SK-N-SH treated with all-trans-retinoic acid at 6 μM for 48 hours (cell line): Measurements from ENCODE around the gene PRKCB.

ENCODE experiments used
- ATAC-seq: fragments of 200-7000 bp; cut with Tn5 transposase; 3 replicates; pipeline ENCODE4 v1.9.1; 2020; ENCODE audit warnings: mild to moderate bottlenecking, moderate library complexity
- ARNTL ChIP-seq: fragments of 450-650 bp; formaldehyde crosslinking; IDR thresholded peaks from 2 replicates; pipeline ENCODE4 v1.5.0; 2020; ENCODE audit warnings: low read depth, mild to moderate bottlenecking, moderate library complexity, borderline replicate concordance
- BACH2 ChIP-seq: fragments of 250-450 bp; sonication (Bioruptor Pico); IDR thresholded peaks from 2 replicates; pipeline ENCODE4 v1.9.0; 2021; ENCODE audit warnings: mild to moderate bottlenecking, borderline replicate concordance
- CSDC2 ChIP-seq: fragments of 250-450 bp; sonication (Bioruptor Pico); IDR thresholded peaks from 2 replicates; pipeline ENCODE4 v1.5.0; 2020; ENCODE audit warnings: mild to moderate bottlenecking, moderate library complexity
- CSRNP3 ChIP-seq: fragments of 250-450 bp; sonication (Bioruptor Pico); IDR thresholded peaks from 2 replicates; pipeline ENCODE4 v1.5.1; 2021; ENCODE audit warnings: mild to moderate bottlenecking, moderate library complexity
- ESRRG ChIP-seq: fragments of 250-450 bp; sonication (Bioruptor Pico); IDR thresholded peaks from 2 replicates; pipeline ENCODE4 v1.6.1; 2021; ENCODE audit warnings: mild to moderate bottlenecking
- ISL1 ChIP-seq: fragments of 250-450 bp; sonication (Bioruptor Pico); IDR thresholded peaks from 2 replicates; pipeline ENCODE4 v2.1.2; 2022; ENCODE audit warnings: mild to moderate bottlenecking, moderate library complexity
- OSR1 ChIP-seq: fragments of 250-450 bp; sonication (Bioruptor Pico); IDR thresholded peaks from 2 replicates; pipeline ENCODE4 v1.8.0; 2022; ENCODE audit warnings: moderate library complexity, mild to moderate bottlenecking, inconsistent platforms
- PATZ1 ChIP-seq: fragments of 250-450 bp; sonication (Bioruptor Pico); IDR thresholded peaks from 2 replicates; pipeline ENCODE4 v1.8.0; 2020; ENCODE audit warnings: mild to moderate bottlenecking, moderate library complexity, borderline replicate concordance
- POU6F1 ChIP-seq: fragments of 250-450 bp; sonication (Bioruptor Pico); IDR thresholded peaks from 2 replicates; pipeline ENCODE4 v1.8.0; 2021; ENCODE audit warnings: low read depth, mild to moderate bottlenecking, moderate library complexity, borderline replicate concordance
- PPARA ChIP-seq: fragments of 250-450 bp; sonication (Bioruptor Pico); IDR thresholded peaks from 2 replicates; pipeline ENCODE4 v1.5.0; 2020; ENCODE audit warnings: mild to moderate bottlenecking, borderline replicate concordance
- RARB ChIP-seq: fragments of 250-450 bp; sonication (Bioruptor Pico); IDR thresholded peaks from 2 replicates; pipeline ENCODE4 v1.8.0; 2021; ENCODE audit warnings: mild to moderate bottlenecking, moderate library complexity
- SNAI2 ChIP-seq: fragments of 250-450 bp; sonication (Bioruptor Pico); IDR thresholded peaks from 2 replicates; pipeline ENCODE4 v1.5.0; 2020; ENCODE audit warnings: mild to moderate bottlenecking, moderate library complexity
- TCF4 ChIP-seq: fragments of 250-450 bp; sonication (Bioruptor Pico); IDR thresholded peaks from 2 replicates; pipeline ENCODE4 v1.8.0; 2021; ENCODE audit warnings: mild to moderate bottlenecking, moderate library complexity, borderline replicate concordance
- TOX ChIP-seq: fragments of 250-450 bp; sonication (Bioruptor Pico); IDR thresholded peaks from 2 replicates; pipeline ENCODE4 v1.8.0; 2021; ENCODE audit warnings: mild to moderate bottlenecking, moderate library complexity, borderline replicate concordance
- TSHZ2 ChIP-seq: fragments of 250-450 bp; sonication (Bioruptor Pico); IDR thresholded peaks from 2 replicates; pipeline ENCODE4 v1.5.0; 2020; ENCODE audit warnings: mild to moderate bottlenecking, moderate library complexity
- ZC3H10 ChIP-seq: fragments of 250-450 bp; sonication (Bioruptor Pico); IDR thresholded peaks from 2 replicates; pipeline ENCODE4 v1.5.1; 2021; ENCODE audit warnings: mild to moderate bottlenecking, moderate library complexity
- ZFP3 ChIP-seq: fragments of 250-450 bp; sonication (Bioruptor Pico); IDR thresholded peaks from 2 replicates; pipeline ENCODE4 v1.5.0; 2020; ENCODE audit warnings: mild to moderate bottlenecking, moderate library complexity
- ZNF565 ChIP-seq: fragments of 450-650 bp; formaldehyde crosslinking; conservative IDR thresholded peaks from 2 replicates; pipeline ENCODE4 v1.5.0; 2020; ENCODE audit warnings: low read depth, mild to moderate bottlenecking, moderate library complexity
- ZNF70 ChIP-seq: fragments of 450-650 bp; formaldehyde crosslinking; IDR thresholded peaks from 2 replicates; pipeline ENCODE4 v1.5.0; 2020; ENCODE audit warnings: mild to moderate bottlenecking, moderate library complexity
- ZNF8 ChIP-seq: fragments of 450-650 bp; formaldehyde crosslinking; IDR thresholded peaks from 2 replicates; pipeline ENCODE4 v1.5.0; 2020; ENCODE audit warnings: mild to moderate bottlenecking, moderate library complexity

Gene PRKCB

GRCh38 chr16:23974223-23974622 lies 138.4 kb downstream of the PRKCB start:
- no peak for ATAC-seq
- TF ChIP-seq RARB (CRISPR knock-in tag) (no peak), SNAI2 (CRISPR knock-in tag) (no peak), ISL1 (CRISPR knock-in tag) (no peak), ESRRG (CRISPR knock-in tag) (no peak), ZNF8 (no peak), ZC3H10 (no peak), ARNTL (CRISPR knock-in tag) (no peak), ZFP3 (CRISPR knock-in tag) (no peak), CSDC2 (CRISPR knock-in tag) (no peak), BACH2 (CRISPR knock-in tag) (no peak), ZNF70 (CRISPR knock-in tag) (no peak), TCF4 (CRISPR knock-in tag) (no peak), CSRNP3 (no peak), PPARA (CRISPR knock-in tag) (no peak), POU6F1 (no peak), TOX (CRISPR knock-in tag) (no peak), PATZ1 (no peak), OSR1 (CRISPR knock-in tag) (no peak), TSHZ2 (CRISPR knock-in tag) (no peak)

- ATAC-seq = no peak
- TF ChIP-seq POU6F1 (no peak), ZC3H10 (no peak), PPARA (CRISPR knock-in tag) (no peak), BACH2 (CRISPR knock-in tag) (no peak), ARNTL (CRISPR knock-in tag) (no peak)
These were observed 139.5 kb downstream of the PRKCB start for GRCh38 chr16:23975293-23975692.

- ATAC-seq = no peak
- no peak for TF ChIP-seq PPARA (CRISPR knock-in tag)
- no peak for TF ChIP-seq CSDC2 (CRISPR knock-in tag)
- TF ChIP-seq SNAI2 (CRISPR knock-in tag) = no peak
- TF ChIP-seq ZNF70 (CRISPR knock-in tag) = no peak
- no peak for TF ChIP-seq PATZ1
- no peak for TF ChIP-seq CSRNP3
- TF ChIP-seq ZNF565 = no peak
- TF ChIP-seq TCF4 (CRISPR knock-in tag) = no peak
- TF ChIP-seq ESRRG (CRISPR knock-in tag) = no peak
- no peak for TF ChIP-seq ISL1 (CRISPR knock-in tag)
- no peak for TF ChIP-seq BACH2 (CRISPR knock-in tag)
- no peak for TF ChIP-seq TSHZ2 (CRISPR knock-in tag)
- TF ChIP-seq TOX (CRISPR knock-in tag) = no peak
- no peak for TF ChIP-seq ZNF8
- TF ChIP-seq ZFP3 (CRISPR knock-in tag) = no peak
- no peak for TF ChIP-seq ARNTL (CRISPR knock-in tag)
- TF ChIP-seq ZC3H10 = no peak
These were observed 140.3 kb downstream of the PRKCB start for GRCh38 chr16:23976091-23976490.
